KMS-11 (cell line): ENCODE results near the gene PAN3.

Experiments
- H2AFZ ChIP-seq: fragments of 200-600 bp; sonication (generic); 2 replicates; pipeline ENCODE4 v1.6.1; 2016; ENCODE audit warnings: antibody characterized with exemption, mixed run types, low read depth
- H3K27ac ChIP-seq: fragments of 200-600 bp; sonication (generic); 2 replicates; pipeline ENCODE4 v1.6.1; 2016; ENCODE audit warnings: mild to moderate bottlenecking, mixed run types
- H3K27me3 ChIP-seq: fragments of 200-600 bp; sonication (generic); 2 replicates; pipeline ENCODE4 v1.6.1; 2017; ENCODE audit warnings: mild to moderate bottlenecking, low read depth, mixed run types, moderate library complexity; ENCODE audit not compliant: insufficient read depth
- H3K36me3 ChIP-seq: fragments of 200-600 bp; sonication (generic); 2 replicates; pipeline ENCODE4 v1.6.1; 2017; ENCODE audit warnings: mild to moderate bottlenecking, mixed run types; ENCODE audit not compliant: insufficient read depth
- H3K4me1 ChIP-seq: fragments of 200-600 bp; sonication (generic); 2 replicates; pipeline ENCODE4 v1.6.1; 2016; ENCODE audit warnings: mild to moderate bottlenecking, low read depth, mixed run types; ENCODE audit not compliant: poor library complexity, severe bottlenecking
- H3K4me2 ChIP-seq: fragments of 200-600 bp; sonication (generic); 2 replicates; pipeline ENCODE4 v1.7.0; 2016; ENCODE audit warnings: mild to moderate bottlenecking, mixed run types
- H3K4me3 ChIP-seq: fragments of 200-600 bp; sonication (generic); IDR thresholded peaks from 2 replicates; pipeline ENCODE4 v1.6.1; 2017; ENCODE audit warnings: low read depth, low read length, mixed read lengths; ENCODE audit not compliant: insufficient read depth
- H3K79me2 ChIP-seq: fragments of 200-600 bp; sonication (generic); 2 replicates; pipeline ENCODE4 v1.6.1; 2016; ENCODE audit warnings: low read depth, mixed run types; ENCODE audit not compliant: insufficient read depth
- H3K9ac ChIP-seq: fragments of 200-600 bp; sonication (generic); 2 replicates; pipeline ENCODE4 v1.6.1; 2016; ENCODE audit warnings: mild to moderate bottlenecking, mixed run types
- H4K20me1 ChIP-seq: fragments of 200-600 bp; sonication (generic); 2 replicates; pipeline ENCODE4 v1.6.1; 2016; ENCODE audit warnings: mild to moderate bottlenecking, mixed run types; ENCODE audit not compliant: insufficient read depth
- TF ChIP-seq, protein P1 (sequence below): fragments of 200-600 bp; sonication (generic); conservative IDR thresholded peaks from 2 replicates; pipeline ENCODE4 v1.6.1; 2017; ENCODE audit warnings: low read depth, mild to moderate bottlenecking, antibody characterized with exemption, low read length, moderate library complexity, mixed read lengths

The PAN3 gene

DNA sequence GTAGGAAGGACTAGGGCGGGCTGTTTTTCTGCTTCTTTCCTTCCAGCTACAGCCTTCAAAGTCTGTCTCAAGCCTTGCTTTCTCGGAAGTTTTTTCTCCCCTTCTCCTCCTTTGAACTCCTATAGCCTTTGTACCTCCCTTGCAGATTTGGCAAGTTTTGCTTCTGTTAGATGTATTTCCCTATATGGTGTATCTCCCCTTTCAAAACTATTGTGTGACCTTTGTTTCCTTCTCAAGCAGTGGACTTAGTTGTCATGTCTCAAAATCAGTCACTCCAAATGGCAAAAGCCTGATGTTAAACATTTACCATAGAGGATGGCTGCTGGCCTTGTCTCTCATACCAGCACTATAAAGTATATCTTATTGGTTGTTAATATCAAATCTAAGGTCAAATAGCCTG is 203.9 kb downstream of the PAN3 start:
- Histone ChIP-seq H3K9ac (no peak overlapping the region), H3K4me1 (no peaks in the 10 kb centered on the region), H3K27me3 (no peaks in the 10 kb centered on the region), H3K36me3 (no peaks in the 10 kb centered on the region), H3K4me3 (no peak overlapping the region), H3K79me2 (no peaks in the 10 kb centered on the region), H3K4me2 (no peak overlapping the region), H3K27ac (no peak overlapping the region), H2AFZ (no peak overlapping the region), H4K20me1 (no peaks in the 10 kb centered on the region)
- TF ChIP-seq, protein P1, sequence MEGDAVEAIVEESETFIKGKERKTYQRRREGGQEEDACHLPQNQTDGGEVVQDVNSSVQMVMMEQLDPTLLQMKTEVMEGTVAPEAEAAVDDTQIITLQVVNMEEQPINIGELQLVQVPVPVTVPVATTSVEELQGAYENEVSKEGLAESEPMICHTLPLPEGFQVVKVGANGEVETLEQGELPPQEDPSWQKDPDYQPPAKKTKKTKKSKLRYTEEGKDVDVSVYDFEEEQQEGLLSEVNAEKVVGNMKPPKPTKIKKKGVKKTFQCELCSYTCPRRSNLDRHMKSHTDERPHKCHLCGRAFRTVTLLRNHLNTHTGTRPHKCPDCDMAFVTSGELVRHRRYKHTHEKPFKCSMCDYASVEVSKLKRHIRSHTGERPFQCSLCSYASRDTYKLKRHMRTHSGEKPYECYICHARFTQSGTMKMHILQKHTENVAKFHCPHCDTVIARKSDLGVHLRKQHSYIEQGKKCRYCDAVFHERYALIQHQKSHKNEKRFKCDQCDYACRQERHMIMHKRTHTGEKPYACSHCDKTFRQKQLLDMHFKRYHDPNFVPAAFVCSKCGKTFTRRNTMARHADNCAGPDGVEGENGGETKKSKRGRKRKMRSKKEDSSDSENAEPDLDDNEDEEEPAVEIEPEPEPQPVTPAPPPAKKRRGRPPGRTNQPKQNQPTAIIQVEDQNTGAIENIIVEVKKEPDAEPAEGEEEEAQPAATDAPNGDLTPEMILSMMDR, result no peak

DNA sequence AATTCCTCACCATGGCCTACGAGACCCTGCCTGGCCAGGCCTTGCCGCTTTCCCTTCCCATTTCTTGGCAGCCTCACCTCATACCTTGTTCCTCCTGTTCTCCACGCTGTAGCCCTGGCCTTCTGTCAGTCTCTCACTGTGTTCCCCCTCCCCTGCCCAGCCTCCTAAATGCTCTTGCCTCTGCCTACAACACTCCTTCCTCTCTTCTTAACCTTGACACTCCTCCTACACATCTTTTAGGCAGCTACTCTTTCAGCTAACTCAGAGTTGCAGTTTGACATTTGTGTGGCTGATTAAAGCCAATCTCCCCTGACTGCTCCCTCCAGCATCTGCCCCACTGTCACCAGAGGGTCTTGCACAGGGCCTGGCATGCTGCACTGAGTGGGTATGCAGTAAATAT is 205.8 kb downstream of the PAN3 start:
- no peak overlapping the region for H2AFZ ChIP-seq
- no peak overlapping the region for H3K4me2 ChIP-seq
- H3K27ac ChIP-seq, result no peak overlapping the region

More for the DNA sequence above, 205.8 kb downstream of the PAN3 start:
- Histone ChIP-seq H3K79me2 (no peaks in the 10 kb centered on the region), H3K4me3 (no peak overlapping the region), H3K27me3 (no peaks in the 10 kb centered on the region), H3K36me3 (no peaks in the 10 kb centered on the region), H4K20me1 (no peaks in the 10 kb centered on the region), H3K4me1 (no peaks in the 10 kb centered on the region), H3K9ac (no peak overlapping the region)
- TF ChIP-seq, protein P1, result no peak
